ENCODE data around the gene LUZP2.

LUZP2 gene

DNA sequence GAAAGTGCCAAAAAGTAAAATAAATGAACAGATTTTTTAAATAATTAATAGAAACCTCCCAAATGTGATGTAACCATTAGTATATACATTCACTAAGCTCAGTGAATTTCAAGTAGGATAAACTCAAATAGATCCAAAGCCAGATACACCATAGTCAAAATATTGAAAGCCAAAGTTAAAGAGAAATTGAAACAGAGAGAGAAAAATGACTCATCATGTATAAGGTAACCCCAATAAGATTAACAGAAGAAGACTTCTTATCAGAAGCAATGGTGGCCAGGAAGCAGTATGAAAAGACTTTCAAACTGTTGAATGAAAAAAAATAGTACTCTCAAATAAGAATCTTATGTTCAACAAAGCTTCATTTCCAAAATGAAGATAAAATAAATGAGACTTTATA is 70.5 kb downstream of the LUZP2 start:
- DNase-seq (ENCODE audit: low read depth in 2 of 2) = no peak

DNA sequence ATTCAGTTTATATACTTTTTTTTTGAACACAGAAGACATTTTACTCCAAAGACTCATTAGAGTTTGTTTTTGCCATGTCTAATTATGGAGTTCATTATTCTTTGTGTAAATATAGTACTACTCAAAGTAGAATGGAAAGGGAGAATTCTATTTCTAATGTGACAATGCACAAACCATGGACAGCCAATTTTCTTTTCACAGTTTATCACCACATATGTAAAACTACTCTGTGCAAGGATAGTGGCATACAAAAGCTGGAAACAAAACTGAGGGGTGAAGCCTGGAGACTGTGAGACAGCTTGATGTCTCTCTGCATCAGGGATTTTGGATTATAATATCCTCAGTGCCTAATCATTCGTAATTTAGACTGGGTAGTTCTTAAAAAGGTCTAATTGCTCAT is 75.5 kb downstream of the LUZP2 start:
- DNase-seq (ENCODE audit: low read depth in 2 of 2) = no peak

DNA sequence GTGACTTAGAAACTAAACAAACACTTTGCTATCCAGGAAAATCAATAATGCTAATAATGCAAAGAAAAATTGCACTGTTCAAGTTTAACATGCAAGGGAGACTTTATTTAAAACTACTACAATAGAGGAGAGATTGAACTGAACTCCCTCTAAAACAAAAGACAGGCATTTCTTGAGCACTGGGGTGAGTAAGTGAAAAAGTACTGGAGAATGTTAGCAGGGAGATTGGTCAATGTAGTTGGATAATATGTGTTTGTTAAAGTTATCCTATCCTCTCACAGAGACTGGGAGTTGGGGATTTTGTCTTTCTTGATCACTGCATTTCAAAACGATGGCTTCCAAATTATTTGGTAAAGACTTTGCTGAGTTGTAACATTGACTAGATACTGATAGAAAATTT is 77.6 kb downstream of the LUZP2 start:
- DNase-seq (ENCODE audit: low read depth in 2 of 2) = no peak

DNA sequence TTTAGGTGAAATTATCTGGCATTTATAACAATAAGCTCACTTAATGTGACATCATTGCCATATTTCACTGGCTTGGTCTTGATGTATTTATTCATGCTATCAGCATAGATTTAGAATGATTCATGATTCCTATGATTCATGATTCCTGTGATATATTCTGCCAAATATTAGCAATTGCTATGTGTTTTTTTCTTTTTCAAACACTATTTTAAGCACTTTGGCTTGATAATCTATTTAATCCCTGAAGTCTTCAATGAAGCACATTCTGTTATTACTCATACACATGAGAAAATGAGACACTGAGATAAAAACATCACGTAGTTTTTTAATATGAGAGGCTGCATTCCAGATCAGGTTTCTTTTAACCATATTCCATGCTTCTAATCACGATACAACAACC is 78.5 kb downstream of the LUZP2 start:
- DNase-seq (ENCODE audit: low read depth in 2 of 2) = no peak

DNA sequence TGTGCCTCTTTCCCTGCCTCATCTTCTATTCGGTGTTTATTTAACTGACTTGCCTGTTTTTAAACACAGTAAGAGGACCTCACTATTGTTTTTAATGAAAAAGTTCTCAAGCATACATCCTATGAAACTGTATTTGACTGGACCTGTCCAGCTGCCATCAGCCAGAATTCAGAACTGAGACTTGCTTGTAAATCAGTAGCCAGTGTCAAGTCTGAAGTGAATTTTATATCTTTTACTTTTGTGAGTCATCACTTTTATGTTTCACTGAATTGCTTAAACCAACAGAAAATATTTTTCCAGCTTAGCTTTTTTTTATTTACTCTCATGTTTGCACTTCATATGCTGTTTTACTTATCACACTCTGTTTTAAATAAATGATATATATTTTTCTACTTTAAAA is 88.3 kb downstream of the LUZP2 start:
- no peak for DNase-seq (ENCODE audit: low read depth in 2 of 2)

DNA sequence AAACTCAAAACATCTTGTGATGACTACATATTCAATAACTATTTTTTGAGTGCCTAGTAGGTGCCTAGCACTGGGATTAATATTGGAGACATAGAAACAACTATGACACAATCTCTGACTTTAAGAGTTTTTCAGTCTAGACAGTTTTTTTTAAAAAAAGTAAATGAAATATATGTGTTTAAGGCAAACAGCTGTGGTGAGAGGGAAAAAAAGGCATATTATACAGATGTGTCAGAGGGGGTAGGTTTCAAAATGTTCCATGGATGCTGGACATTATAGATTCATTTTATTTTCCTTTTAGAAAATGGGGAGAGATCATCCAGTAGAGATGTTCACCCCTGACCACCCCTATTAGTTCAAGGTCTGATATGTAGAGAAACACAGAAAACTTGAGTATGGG is 90.8 kb downstream of the LUZP2 start:
- no peak for DNase-seq (ENCODE audit: low read depth in 2 of 2)

DNA sequence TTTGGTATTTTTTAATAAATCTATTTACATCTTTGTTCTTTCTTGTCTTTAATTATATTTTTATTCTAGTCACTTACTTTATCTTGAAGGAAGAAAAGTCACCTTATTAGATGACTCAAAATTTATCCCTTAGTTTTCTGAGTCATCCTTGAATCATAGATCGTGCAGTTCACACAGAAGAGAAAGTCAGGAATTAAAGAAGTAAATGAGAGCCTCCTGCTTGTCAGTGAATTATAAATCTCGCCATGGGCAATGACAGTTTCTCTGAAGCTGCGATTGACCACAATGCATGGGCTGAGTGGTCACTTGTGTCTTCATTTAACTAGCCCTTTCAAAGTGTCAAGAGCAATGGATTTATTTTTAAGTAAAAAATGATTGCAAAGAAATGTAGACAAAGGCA is 91.2 kb downstream of the LUZP2 start:
- DNase-seq (ENCODE audit: low read depth in 2 of 2) = no peak

DNA sequence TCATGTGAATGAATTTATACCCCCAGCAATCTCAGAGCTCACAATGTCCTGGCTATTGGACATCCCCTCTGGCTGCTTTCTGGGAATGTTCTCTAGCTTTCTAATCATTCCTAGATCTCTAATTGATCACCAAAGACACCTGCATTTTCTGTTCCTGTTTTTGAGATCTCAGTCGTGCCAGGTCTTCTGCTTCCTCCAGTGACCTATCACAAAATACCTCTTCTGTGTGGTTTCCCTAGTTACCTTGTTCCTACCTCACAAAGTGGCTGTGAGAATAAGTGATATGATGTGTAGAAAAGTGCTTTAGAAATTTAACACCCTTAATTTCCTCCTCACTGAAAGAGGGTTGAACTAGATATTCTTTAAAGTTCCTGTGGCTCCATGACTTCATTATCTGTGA is 92.2 kb downstream of the LUZP2 start:
- no peak for DNase-seq (ENCODE audit: low read depth in 2 of 2)

DNA sequence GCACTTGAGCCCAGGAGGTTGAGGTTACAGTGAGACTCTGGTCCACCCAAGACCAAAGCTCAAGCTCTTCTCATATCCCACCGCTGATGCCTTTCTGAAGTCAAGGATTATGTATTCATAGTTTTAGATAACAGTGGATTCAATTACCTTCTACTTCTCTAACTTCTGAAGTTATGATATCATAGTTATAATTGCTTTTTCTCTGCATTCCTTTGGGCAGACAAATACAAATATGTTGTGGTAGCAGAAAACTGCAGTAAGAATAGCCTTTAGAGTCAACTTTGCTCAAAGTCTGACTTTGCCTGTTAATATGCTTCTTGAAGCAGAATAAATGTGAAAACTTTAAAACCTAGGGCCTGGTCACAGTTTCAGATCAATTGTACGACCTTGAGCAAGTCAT is 94.4 kb downstream of the LUZP2 start:
- DNase-seq (ENCODE audit: low read depth in 2 of 2) = no peak

DNA sequence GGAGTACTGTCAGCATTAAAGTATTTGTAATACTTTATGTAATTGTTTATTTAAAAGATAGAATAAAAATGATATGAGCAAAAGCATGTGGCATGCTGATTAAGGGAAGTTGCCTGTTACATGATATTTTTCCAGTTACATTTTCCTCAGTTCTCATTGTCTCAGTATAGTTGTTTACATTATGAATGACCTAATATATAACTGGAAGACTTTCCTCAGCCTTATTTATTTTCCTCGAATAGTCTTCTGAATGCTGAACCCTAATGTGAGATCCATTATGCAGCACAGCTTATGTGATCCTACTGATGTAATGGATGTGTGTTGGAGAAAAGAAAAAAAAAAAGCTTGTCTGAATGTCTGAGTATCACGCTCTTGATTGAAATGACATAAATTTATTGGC is 95.5 kb downstream of the LUZP2 start:
- DNase-seq (ENCODE audit: low read depth in 2 of 2) = no peak

DNA sequence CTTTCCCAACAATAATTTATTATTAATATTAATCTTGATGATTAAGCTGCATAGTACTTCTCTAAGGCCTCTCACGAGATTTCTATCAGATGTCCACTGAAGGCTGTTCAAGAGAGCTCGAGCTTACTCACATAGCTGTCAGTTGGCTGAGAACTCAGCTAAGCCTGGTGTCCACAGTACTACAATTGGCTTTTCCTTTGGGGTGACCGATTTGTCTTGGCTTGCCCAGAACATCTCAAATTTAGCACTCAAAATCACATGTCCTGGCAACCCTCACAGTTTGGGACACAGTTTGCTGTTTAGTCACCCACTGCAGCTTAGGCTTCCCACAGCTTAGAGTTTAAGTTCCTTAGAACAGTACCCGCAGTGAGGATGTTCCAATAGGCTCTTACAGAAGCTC is 96.5 kb downstream of the LUZP2 start:
- DNase-seq (ENCODE audit: low read depth in 2 of 2) = no peak

DNA sequence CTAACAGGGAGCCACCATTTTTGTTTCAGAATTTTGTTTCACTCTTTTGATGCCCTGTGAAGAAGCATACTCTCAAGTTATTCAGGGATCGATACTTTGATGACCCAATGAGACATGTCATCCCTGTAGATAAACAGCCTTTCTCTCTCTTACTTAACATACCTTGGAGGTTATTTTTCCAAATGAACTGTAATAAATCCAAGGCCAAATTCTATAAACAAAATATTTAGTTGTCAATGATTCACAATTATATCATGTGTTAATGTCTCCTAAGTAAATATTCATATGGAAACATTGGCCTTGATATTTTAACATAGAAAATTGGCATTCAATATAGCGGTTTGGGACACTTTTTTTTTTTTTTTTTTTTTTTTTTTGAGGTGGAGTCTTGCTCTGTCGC is 97.5 kb downstream of the LUZP2 start:
- DNase-seq (ENCODE audit: low read depth in 2 of 2) = no peak

DNA sequence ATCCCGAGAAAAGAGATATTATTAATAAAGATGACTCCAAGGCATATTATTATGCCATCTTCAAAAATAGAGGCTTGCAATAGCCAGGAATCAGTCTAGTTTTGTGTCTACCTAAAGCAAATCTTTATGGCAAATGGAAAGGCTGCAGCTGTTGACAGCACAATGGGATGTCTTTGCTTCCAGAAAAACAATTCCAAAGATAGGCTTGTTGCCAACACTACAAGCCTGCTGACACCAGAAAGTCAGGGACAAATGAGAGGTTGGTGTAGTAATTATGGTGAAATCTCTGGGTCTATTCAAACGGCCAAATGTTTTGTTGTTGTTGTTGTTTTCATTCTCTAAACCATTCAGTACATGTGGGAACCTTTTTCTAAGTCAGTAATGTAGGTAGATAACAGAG is 101.8 kb downstream of the LUZP2 start:
- DNase-seq (ENCODE audit: low read depth in 2 of 2) = no peak

DNA sequence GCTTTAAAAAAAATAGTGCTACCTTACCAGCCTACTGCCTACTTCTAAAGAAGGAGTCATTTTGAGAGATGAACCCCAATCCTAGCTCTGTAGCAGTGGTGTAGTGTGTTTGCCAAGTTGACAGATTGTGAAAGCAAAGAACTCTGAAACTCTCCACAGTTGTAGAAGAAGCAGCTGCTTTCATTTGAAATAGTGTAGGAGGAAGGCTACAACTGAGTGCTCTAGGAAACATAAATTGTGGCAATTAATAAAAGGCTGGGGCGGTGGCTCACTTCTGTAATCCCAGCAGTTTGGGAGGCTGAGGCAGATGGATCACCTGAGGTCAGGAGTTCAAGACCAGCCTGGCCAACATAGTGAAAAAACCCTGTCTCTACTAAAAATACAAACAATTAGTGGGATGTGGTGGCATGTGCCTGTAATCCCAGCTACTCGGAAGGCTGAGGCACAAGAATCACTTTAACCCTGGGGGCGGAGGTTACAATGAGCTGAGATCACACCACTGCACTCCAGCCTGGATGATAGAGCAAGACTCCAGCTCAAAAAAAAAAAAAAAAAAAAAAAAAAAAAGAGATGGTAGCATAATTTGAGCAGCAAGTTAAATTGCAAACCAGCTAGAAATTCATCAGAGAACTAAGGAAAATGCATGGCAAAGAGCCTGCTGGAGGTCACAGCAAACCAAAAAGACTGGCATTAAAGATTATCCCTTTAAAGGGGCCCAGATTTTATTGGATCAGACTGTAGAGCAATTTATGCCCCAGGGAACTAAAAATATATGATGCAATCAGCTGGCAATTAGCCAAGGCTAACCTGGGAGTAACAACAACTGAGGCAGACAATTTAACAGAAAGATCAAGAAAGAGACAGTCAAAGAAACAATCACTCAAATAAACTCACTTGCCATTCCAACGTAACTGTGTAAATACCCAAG is 112.6 kb downstream of the LUZP2 start:
- DNase-seq (ENCODE audit: low read depth in 2 of 2) = no peak

DNA sequence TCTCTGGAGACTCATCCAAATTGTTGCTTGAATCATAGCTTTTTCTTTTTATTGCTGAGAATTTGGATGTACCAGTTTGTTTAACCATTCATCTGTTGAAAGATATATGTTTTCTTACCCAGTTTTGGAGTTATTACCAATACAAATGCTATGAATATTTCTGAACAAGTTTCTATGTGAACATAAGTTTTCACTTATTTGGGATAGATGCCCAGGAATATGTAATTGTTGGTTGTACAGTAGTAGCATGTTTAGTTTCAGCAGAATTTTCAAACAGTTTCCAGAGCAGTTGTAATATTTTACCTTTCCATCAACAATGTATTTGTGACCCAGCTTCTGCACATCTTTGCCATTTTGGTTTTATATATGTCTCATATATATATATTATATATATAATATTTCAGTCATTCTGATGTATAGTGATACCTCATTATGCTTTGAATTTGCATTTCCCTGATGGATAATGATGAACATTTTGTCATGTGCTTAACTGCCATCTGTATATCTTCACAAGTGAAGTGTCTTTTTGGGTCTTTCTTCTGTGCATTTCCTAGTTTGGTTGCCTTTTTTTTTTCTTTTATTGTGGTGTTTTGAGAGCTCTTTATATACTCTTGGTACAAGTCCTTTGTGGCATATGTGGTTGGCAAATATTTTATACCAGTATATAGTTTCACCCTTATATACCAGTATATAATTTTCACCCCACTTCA is 118.8 kb downstream of the LUZP2 start:
- no peak for DNase-seq (ENCODE audit: low read depth in 2 of 2)

DNA sequence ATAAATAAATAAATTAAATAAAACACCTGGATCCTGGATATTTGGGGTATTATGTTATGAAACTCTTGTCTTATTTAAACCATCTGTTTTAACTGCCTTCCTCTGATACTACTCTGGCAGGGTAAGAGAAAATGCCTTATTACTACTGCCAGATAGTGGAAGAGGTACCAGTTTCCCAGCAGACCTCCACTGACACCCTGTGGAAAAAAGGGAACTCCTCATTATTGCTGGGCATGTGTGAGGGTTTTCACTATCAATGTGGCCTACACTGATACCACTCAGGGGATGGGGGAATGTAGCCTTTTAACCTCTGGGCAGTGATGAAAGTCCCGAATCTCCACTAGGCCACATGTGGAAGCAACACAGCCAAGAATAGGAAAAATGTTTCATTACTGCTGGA is 121.0 kb downstream of the LUZP2 start:
- no peak for DNase-seq (ENCODE audit: low read depth in 2 of 2)

DNA sequence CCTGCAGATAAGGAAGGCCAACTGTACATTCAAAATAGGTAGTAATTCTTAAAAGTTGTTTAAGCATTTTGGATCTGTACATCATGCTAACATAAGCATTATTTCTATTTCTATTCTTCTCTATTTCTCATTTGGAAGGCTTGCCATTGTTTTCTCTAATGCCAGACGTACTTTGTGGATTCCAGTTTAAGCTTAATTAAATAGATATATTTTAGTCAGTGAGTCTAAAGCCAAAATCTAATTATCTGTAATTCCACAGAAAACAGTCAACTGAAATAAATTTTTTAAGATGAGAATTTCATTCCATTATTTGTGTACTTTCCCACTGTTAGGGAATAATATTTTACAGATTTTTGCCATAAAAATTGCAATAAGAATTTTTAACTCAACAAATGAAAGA is 123.0 kb downstream of the LUZP2 start:
- no peak for DNase-seq (ENCODE audit: low read depth in 2 of 2)

DNA sequence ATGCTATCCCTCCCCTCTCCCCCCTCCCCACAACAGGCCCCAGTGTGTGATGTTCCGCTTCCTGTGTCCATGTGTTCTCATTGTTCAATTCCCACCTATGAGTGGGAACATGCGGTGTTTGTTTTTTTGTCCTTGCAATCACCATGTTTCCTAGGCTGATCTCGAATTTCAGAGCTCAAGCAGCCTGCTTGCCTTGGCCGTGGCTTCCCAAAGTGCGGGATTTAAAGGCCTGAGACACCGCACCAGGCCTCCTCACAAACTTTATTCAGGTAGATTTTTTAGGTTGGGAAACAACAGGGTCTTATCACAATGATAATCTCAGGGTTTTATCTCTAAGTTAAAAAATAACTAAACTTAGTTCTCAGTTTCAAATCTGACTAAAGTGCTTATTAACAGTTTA is 125.4 kb downstream of the LUZP2 start:
- no peak for DNase-seq (ENCODE audit: low read depth in 2 of 2)

DNA sequence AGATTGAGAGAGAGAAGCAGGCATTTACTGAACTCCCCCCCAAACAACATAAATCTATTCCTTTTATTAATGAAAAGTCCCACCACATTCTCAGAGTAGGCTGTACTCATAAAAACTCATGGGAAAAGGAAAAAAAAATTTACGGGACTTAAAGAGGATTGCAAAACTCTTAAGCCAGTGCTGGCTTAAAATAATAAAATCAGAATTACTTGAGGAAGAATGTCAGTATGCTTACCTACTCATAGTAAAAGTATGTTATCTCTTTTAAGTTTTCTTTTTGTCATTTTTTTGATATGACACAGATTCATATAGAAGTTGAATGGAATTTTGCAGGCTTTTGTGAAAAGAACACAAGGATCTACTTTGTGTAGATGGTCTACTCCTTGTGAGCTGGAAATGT is 126.3 kb downstream of the LUZP2 start:
- DNase-seq (ENCODE audit: low read depth in 2 of 2) = no peak

DNA sequence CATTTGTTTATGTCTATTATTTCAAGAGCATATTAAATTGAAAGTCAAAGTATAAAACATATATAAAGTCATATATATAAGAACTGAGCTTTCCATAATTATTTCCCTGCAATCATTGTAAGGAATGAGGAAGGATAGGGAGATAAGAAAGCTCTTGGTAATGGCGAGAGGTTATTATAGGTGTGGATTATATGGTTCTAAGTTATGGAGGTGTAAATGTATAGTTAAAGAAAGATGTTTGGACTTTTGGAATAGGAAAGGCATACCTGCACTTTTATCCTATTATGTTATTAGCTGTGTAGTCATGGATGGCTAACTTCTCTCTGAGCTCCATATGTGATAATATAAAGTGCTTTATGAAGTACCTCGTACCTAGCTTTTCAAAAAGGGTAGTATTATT is 127.6 kb downstream of the LUZP2 start:
- no peak for DNase-seq (ENCODE audit: low read depth in 2 of 2)

DNA sequence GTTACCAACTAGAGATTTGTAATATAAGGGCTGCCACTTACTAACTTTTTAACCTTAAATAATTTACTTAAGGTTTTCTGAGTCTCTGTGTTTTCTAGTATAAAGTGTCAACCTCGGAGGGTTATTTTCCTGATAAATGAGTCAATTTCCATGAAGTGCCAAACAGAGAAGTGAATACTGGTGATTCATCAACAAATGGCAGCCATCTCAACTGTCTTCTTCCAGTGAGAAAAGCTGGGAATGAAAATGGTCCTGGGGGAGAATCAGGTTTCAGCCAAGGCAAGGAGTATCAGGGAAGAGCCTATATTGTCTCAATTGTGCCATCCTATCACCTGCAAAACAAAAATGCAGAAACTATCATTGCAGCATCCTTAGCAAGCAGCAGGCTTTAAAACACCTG is 129.1 kb downstream of the LUZP2 start:
- no peak for DNase-seq (ENCODE audit: low read depth in 2 of 2)

DNA sequence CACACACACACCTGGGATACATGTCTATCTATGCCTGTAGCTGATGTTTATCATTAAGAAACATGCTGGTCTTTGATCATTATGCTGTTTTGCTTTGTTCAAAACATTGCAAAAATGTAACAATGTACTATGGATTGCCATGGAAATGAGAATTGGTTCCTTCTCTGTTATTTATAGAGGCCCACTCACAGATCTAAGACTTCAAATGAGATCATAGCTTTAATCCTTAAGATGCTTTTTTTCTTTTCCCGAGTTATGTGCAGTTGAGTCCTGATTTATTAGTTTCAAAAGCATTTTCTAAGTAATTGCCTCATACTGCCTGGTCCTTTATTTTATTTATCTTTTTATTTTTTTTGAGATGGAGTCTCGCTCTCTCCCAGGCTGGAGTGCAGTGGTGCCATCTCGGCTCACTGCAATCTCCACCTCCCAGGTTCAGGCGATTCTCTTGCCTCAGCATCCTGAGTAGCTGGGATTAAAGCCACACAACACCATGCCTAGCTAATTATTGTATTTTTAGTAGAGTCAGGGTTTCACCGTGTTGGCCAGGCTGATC is 131.4 kb downstream of the LUZP2 start:
- DNase-seq (ENCODE audit: low read depth in 2 of 2) = no peak

DNA sequence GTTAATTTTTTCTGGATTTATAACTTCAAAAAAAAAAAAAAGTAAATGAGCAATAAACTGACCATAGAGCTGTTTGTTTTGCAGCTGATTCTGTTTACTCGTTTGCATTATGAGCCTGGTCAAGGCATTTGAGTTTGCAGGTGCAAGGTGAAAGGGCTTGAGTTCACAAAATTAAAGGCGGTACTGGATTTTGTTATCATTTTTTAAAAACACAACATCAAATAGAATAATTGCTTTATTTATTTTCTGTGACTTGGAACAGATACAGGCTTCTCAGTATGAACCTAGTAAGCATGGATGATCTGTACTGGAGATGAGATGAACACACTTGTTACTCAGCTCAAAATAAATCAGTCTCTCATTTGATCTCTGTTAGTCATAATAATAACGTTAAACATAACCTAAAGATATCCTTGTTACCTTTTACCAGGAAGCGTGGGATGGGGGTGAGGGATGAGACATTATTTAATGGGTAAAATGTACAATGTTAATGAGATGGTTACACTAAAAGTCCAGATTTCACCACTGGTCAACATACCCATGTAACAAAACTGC is 137.8 kb downstream of the LUZP2 start:
- DNase-seq (ENCODE audit: low read depth in 2 of 2) = no peak

All from stimulated activated CD4-positive, alpha-beta T cell treated with anti-CD3 and anti-CD28 coated beads, Interleukin-4, amount 100 ng/mL, for 48 hours (primary cell).